Mesenchymal stem cell (in vitro differentiated cells and primary cell): ENCODE data around the gene CHIC2.

Source experiments
- DNase-seq: peaks from one replicate; pipeline ENCODE4 v3.0.0-alpha.2; 2013
- H2AFZ ChIP-seq: one replicate; pipeline ENCODE4 v1.6.1; 2013; ENCODE audit warnings: low read depth, mild to moderate bottlenecking, control low read depth, inconsistent platforms, low read length, moderate library complexity
- H2AK5ac ChIP-seq: 2 replicates; pipeline ENCODE4 v1.6.1; 2013; ENCODE audit warnings: low read length, moderate library complexity, mild to moderate bottlenecking, inconsistent platforms; ENCODE audit not compliant: severe bottlenecking
- H2BK120ac ChIP-seq: one replicate; pipeline ENCODE4 v1.6.1; 2013; ENCODE audit warnings: low read depth, mild to moderate bottlenecking, inconsistent platforms, low read length, moderate library complexity
- H2BK12ac ChIP-seq, 2 experiments: one replicate each; pipeline ENCODE4 v1.6.1; 2013; ENCODE audit warnings: inconsistent platforms in 2 of 2, low read length in 2 of 2, mild to moderate bottlenecking in 2 of 2, moderate library complexity in 2 of 2, control low read depth in 1 of 2
- H2BK15ac ChIP-seq: one replicate; pipeline ENCODE4 v1.6.1; 2013; ENCODE audit warnings: mild to moderate bottlenecking, low read depth, inconsistent platforms; ENCODE audit not compliant: poor library complexity, severe bottlenecking
- H2BK5ac ChIP-seq: 2 replicates; pipeline ENCODE4 v1.6.1; 2013; ENCODE audit warnings: low read depth, mild to moderate bottlenecking, low read length, control low read depth, inconsistent platforms; ENCODE audit not compliant: poor library complexity, severe bottlenecking
- H3K14ac ChIP-seq, 2 experiments: one replicate each; pipeline ENCODE4 v1.6.1; 2013; ENCODE audit warnings: inconsistent platforms in 2 of 2, low read length in 2 of 2, control low read depth in 1 of 2, mild to moderate bottlenecking in 1 of 2, moderate library complexity in 1 of 2
- H3K18ac ChIP-seq, 2 experiments: one replicate each; pipeline ENCODE4 v1.6.1; 2013; ENCODE audit warnings: inconsistent platforms in 2 of 2, low read length in 2 of 2, control low read depth in 1 of 2, low read depth in 1 of 2, mild to moderate bottlenecking in 1 of 2
- H3K23ac ChIP-seq, 2 experiments: one replicate each; pipeline ENCODE4 v1.6.1; 2013; ENCODE audit warnings: inconsistent platforms in 2 of 2, low read length in 2 of 2, mild to moderate bottlenecking in 2 of 2, moderate library complexity in 2 of 2, control low read depth in 1 of 2
- H3K27ac ChIP-seq: 2 replicates; pipeline ENCODE4 v1.5.1; 2013; ENCODE audit warnings: mild to moderate bottlenecking, moderate library complexity, low read length, control low read depth, inconsistent platforms; ENCODE audit not compliant: poor library complexity, severe bottlenecking
- H3K27me3 ChIP-seq, 2 experiments: 2 replicates each; pipeline versions ENCODE4 v1.6.1 to v1.7.0; 2013; ENCODE audit warnings: low read length in 2 of 2, mild to moderate bottlenecking in 2 of 2, moderate library complexity in 2 of 2, control low read depth in 1 of 2, inconsistent platforms in 1 of 2; ENCODE audit not compliant: control insufficient read depth in 1 of 2, insufficient read depth in 1 of 2
- H3K36me3 ChIP-seq, 2 experiments: 2 replicates each; pipeline versions ENCODE4 v1.6.1 to v1.7.0; 2013; ENCODE audit warnings: low read length in 2 of 2, control low read depth in 1 of 2, inconsistent platforms in 1 of 2, low read depth in 1 of 2, mild to moderate bottlenecking in 1 of 2; ENCODE audit not compliant: insufficient read depth in 2 of 2, control insufficient read depth in 1 of 2
- H3K4ac ChIP-seq, 2 experiments: one replicate each; pipeline ENCODE4 v1.6.1; 2013; ENCODE audit warnings: inconsistent platforms in 2 of 2, low read length in 2 of 2, mild to moderate bottlenecking in 2 of 2, moderate library complexity in 2 of 2, control low read depth in 1 of 2, low read depth in 1 of 2
- H3K4me1 ChIP-seq: 2 replicates; pipeline ENCODE4 v1.6.1; 2013; ENCODE audit warnings: low read depth, low read length, control low read depth; ENCODE audit not compliant: control insufficient read depth, insufficient read depth
- H3K4me2 ChIP-seq: 2 replicates; pipeline ENCODE4 v1.6.1; 2013; ENCODE audit warnings: low read length, mild to moderate bottlenecking, inconsistent platforms; ENCODE audit not compliant: poor library complexity, severe bottlenecking
- H3K4me3 ChIP-seq, 2 experiments: 2 replicates each; pipeline versions ENCODE4 v1.5.1 to v1.7.0; 2013; ENCODE audit warnings: low read length in 2 of 2, mild to moderate bottlenecking in 2 of 2, control low read depth in 1 of 2, low read depth in 1 of 2; ENCODE audit not compliant: insufficient read depth in 1 of 2
- H3K79me1 ChIP-seq: replicated peaks from 2 replicates; pipeline ENCODE4 v1.6.1; 2013; ENCODE audit warnings: mild to moderate bottlenecking, control low read depth, low read length, inconsistent platforms; ENCODE audit not compliant: poor library complexity, severe bottlenecking
- H3K9ac ChIP-seq: 2 replicates; pipeline ENCODE4 v1.7.0; 2013; ENCODE audit warnings: mild to moderate bottlenecking, low read length, moderate library complexity
- H3K9me3 ChIP-seq: 2 replicates; pipeline ENCODE4 v1.7.0; 2013; ENCODE audit warnings: mild to moderate bottlenecking, low read length; ENCODE audit not compliant: control insufficient read depth
- H4K8ac ChIP-seq: one replicate; pipeline ENCODE4 v1.6.1; 2013; ENCODE audit warnings: inconsistent platforms, mild to moderate bottlenecking, low read length, moderate library complexity
- H4K91ac ChIP-seq: one replicate; pipeline ENCODE4 v1.6.1; 2013; ENCODE audit warnings: mild to moderate bottlenecking, low read length, inconsistent platforms
- WGBS: methylation state at CpG from one replicate; pipeline ENCODE4 v1.1.7; 2013; ENCODE audit warnings: mixed read lengths; 5-methylcytosine and 5-hydroxymethylcytosine counted together

Gene CHIC2

DNA sequence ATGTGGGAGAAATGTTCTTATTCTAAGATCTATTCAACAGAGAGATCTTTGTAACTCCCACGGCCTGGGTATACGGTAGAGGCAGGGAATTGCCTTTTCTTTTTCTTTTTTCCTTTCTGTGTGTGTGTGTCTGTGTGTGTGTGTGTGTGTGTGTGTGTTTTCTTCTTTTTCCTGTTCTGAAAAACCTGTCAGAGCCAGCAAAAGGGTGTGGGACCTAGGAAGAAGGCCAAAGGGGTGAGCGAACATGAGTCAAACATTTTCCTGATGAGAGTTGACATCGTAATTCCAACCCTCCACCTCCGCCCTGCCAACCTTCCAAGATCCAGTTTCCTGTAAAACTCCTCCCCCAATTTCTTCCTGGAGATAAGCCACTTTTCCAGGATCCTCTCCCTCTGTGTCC lies 2.8 kb upstream of the CHIC2 start:
- Histone ChIP-seq H3K27me3 (no peaks in the 10 kb centered on the region), H2BK12ac (peak overlapping the region; percentile 7 to 29), H3K4me1 (peaks cover 6% of the 10 kb centered on the region), H2BK120ac (no peak overlapping the region), H2BK15ac (no peak overlapping the region), H4K91ac (no peak overlapping the region), H2AFZ (no peak overlapping the region), H3K4me3 (peak overlapping the region in 1 of 2 experiments; percentile 54), H3K9me3 (no peaks in the 10 kb centered on the region), H4K8ac (no peak overlapping the region), H2AK5ac (no peak overlapping the region), H3K36me3 (peaks cover 0 to 7% of the 10 kb centered on the region in 2 experiments), H2BK5ac (no peak overlapping the region), H3K79me1 (no peaks in the 10 kb centered on the region), H3K4ac (peak overlapping the region in 1 of 2 experiments; percentile 40), H3K9ac (peak overlapping the region; percentile 100), H3K23ac (no peak overlapping the region), H3K27ac (peak overlapping the region; percentile 19), H3K4me2 (no peak overlapping the region), H3K18ac (peak overlapping the region in 1 of 2 experiments; percentile 41), H3K14ac (no peak overlapping the region)
- DNase-seq: peak; percentile 36
- whole genome bisulfite sequencing: 26% methylated on average over 5 of the region's 5 CpGs

DNA sequence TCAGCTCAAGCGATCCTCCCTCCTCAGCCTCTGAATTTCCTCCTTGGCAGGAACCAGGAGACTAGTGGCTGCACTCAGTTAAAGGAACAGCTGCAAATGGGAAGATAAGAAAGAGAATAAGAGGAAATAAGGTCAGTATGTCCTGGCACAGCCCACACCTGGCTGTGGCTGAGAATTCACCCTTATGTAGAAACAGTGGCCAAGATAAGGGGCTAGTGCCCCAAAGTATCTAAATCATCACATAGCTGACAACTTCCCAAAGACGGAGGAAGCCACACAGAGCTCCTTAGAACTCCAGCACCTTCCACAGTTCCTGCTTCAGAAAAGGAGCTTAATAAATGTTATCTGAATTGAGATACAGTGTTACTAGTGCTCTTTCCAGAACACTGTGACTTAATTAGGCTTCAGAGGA lies 2.3 kb upstream of the CHIC2 start:
- peak overlapping the region in 1 of 2 experiments; percentile 57 for H3K23ac ChIP-seq
- WGBS: 100% methylated on average over 1 of the region's 2 CpGs
- H3K4ac ChIP-seq: peak overlapping the region; percentile 38 to 40
- H3K27ac ChIP-seq: no peak overlapping the region
- peak overlapping the region; percentile 100 for H3K9ac ChIP-seq
- H2BK5ac ChIP-seq: no peak overlapping the region
- H2AK5ac ChIP-seq: peak overlapping the region; percentile 20
- peak overlapping the region; percentile 10 for H4K8ac ChIP-seq
- no peaks in the 10 kb centered on the region for H3K79me1 ChIP-seq
- H2BK12ac ChIP-seq: peak overlapping the region; percentile 5 to 40
- DNase-seq: no peak
- H3K27me3 ChIP-seq: no peaks in the 10 kb centered on the region
- no peaks in the 10 kb centered on the region for H3K9me3 ChIP-seq
- peak overlapping the region in 1 of 2 experiments; percentile 12 for H3K14ac ChIP-seq
- no peak overlapping the region for H2BK15ac ChIP-seq
- H2BK120ac ChIP-seq: no peak overlapping the region
- no peak overlapping the region for H3K4me2 ChIP-seq
- peak overlapping the region in 1 of 2 experiments; percentile 55 for H3K18ac ChIP-seq
- no peak overlapping the region for H4K91ac ChIP-seq
- H3K4me3 ChIP-seq: peak overlapping the region in 1 of 2 experiments; percentile 54
- peaks cover 0 to 7% of the 10 kb centered on the region in 2 experiments for H3K36me3 ChIP-seq
- peaks cover 6% of the 10 kb centered on the region for H3K4me1 ChIP-seq
- peak overlapping the region; percentile 90 for H2AFZ ChIP-seq

DNA sequence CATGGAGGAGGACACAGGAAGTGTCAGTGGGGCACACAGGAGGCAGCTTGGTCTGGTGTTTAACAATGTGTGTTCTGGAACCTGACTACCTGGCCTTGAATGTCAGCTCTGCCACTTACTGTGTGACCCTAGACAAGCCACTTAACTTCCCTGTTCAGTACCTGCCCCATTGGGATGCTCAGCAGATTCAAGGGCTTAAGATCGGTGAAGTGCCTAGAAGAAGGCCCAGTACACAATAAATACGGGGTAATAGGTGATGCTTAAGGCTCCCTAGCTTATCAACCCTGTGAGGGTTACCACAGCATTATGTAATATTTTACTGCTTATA lies 1.6 kb upstream of the CHIC2 start:
- Histone ChIP-seq H4K91ac (peak overlapping the region; percentile 71), H3K4me3 (peak overlapping the region in 1 of 2 experiments; percentile 73), H4K8ac (peak overlapping the region; percentile 41), H2AFZ (no peak overlapping the region), H3K18ac (peak overlapping the region; percentile 56 to 88), H2AK5ac (peak overlapping the region; percentile 69), H2BK5ac (no peak overlapping the region), H3K27ac (no peak overlapping the region), H3K36me3 (peaks cover 0 to 7% of the 10 kb centered on the region in 2 experiments), H2BK12ac (peak overlapping the region; percentile 91 to 96), H3K14ac (peak overlapping the region in 1 of 2 experiments; percentile 71), H3K9me3 (no peaks in the 10 kb centered on the region), H3K27me3 (no peaks in the 10 kb centered on the region), H3K23ac (peak overlapping the region in 1 of 2 experiments; percentile 90), H2BK120ac (no peak overlapping the region), H2BK15ac (peak overlapping the region; percentile 84), H3K9ac (peak overlapping the region; percentile 100), H3K79me1 (no peaks in the 10 kb centered on the region), H3K4me1 (peaks cover 6% of the 10 kb centered on the region), H3K4me2 (no peak overlapping the region), H3K4ac (peak overlapping the region; percentile 15 to 68)
- WGBS: 100% methylated on average over 1 of the region's 2 CpGs
- no peak for DNase-seq

DNA sequence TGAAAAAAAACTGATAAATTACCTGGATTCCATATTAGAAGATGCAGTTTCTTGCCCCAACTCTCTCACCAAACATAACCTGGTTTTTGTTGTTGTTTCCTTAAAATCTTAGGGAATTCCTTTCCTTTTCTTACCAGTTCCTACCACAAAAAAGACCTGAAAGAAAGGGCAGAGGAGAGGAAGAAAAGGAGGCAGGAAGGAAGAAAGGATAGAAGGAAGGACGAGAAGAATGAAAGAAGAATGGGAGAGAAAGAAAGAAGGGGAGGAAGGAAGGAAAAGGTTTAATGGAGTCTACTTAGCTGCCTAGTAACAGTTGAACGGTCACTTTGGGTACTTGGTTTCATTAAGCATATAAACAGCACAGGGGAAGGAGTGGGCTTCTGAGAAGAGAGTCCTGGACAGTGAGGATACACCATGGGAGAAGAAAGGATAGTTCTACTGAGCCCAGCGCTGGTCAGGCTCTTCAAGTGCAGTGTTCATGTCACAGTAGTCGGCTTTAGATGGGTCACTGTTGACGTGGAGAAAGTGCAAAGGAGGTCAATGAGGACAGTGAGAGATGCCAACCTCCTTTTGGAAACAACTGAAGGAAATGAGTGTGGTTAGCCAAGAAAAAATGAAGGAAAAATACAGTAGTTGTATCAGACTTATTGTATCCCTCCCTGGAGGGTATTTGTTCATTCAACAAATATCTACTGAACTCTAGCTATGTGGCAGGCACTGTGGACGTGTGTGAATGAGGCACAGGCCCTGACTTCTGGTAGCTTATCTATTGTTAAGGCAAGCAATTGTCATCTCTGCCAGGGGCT lies 1.1 kb upstream of the CHIC2 start:
- Histone ChIP-seq H3K4me3 (peak overlapping the region in 1 of 2 experiments; percentile 73), H3K79me1 (no peaks in the 10 kb centered on the region), H2BK120ac (peak overlapping the region; percentile 66), H3K4ac (peak overlapping the region; percentile 15 to 68), H2AK5ac (peak overlapping the region; percentile 69), H3K4me2 (no peak overlapping the region), H2BK15ac (peak overlapping the region; percentile 84), H4K91ac (peak overlapping the region; percentile 71), H4K8ac (peak overlapping the region; percentile 41), H2AFZ (no peak overlapping the region), H3K27me3 (no peaks in the 10 kb centered on the region), H3K36me3 (peaks cover 0 to 7% of the 10 kb centered on the region in 2 experiments), H3K23ac (peak overlapping the region in 1 of 2 experiments; percentile 90), H3K27ac (no peak overlapping the region), H3K9me3 (no peaks in the 10 kb centered on the region), H3K9ac (peak overlapping the region; percentile 100), H3K14ac (peak overlapping the region in 1 of 2 experiments; percentile 71), H2BK5ac (no peak overlapping the region), H2BK12ac (peak overlapping the region; percentile 91 to 96), H3K4me1 (peaks cover 6% of the 10 kb centered on the region), H3K18ac (peak overlapping the region; percentile 56 to 88)
- 64% methylated on average over 6 of the region's 6 CpGs for WGBS
- DNase-seq: peak; percentile 54
